Endothelial cell of umbilical vein (primary cell): ENCODE results near the gene TPH2.

ENCODE experiments used
- EZH2 ChIP-seq: IDR thresholded peaks from 2 replicates; pipeline ENCODE4 v1.6.1; 2012; ENCODE audit warnings: borderline replicate concordance, low read depth, mild to moderate bottlenecking, moderate library complexity, low read length, inconsistent platforms; ENCODE audit not compliant: severe bottlenecking
- FOS ChIP-seq: IDR thresholded peaks from 2 replicates; pipeline ENCODE4 v1.6.1; 2011; ENCODE audit warnings: mild to moderate bottlenecking, low read length, moderate library complexity, borderline replicate concordance; ENCODE audit not compliant: insufficient read depth
- GATA2 ChIP-seq: IDR thresholded peaks from 2 replicates; pipeline ENCODE4 v1.7.0; 2011; ENCODE audit warnings: low read depth, mild to moderate bottlenecking, moderate library complexity, mixed read lengths, low read length; ENCODE audit not compliant: insufficient read length, insufficient read depth
- JUN ChIP-seq: IDR thresholded peaks from 2 replicates; pipeline ENCODE4 v1.6.1; 2011; ENCODE audit warnings: borderline replicate concordance, low read depth; ENCODE audit not compliant: insufficient read length, insufficient read depth
- MYC ChIP-seq: IDR thresholded peaks from one replicate; pipeline ENCODE4 v1.6.1; 2011; ENCODE audit warnings: mild to moderate bottlenecking, low read depth, low read length
- POLR2A ChIP-seq: IDR thresholded peaks from 2 replicates; pipeline ENCODE4 v1.6.1; 2012; ENCODE audit warnings: low read depth, mild to moderate bottlenecking, control low read depth, low read length
- POLR2AphosphoS5 ChIP-seq: IDR thresholded peaks from 2 replicates; pipeline ENCODE4 v1.6.1; 2012; ENCODE audit warnings: low read depth, mild to moderate bottlenecking, control low read depth, low read length, moderate library complexity; ENCODE audit not compliant: insufficient read depth
- TF ChIP-seq, protein P1 (sequence below), 2 donors: IDR thresholded peaks; 1 replicate in 1 of 2; 2 replicates in 1 of 2; pipeline ENCODE4 v1.5.1; 2011; ENCODE audit warnings: low read length in 2 of 2, mild to moderate bottlenecking in 2 of 2, moderate library complexity in 2 of 2, control low read depth in 1 of 2, inconsistent platforms in 1 of 2, low read depth in 1 of 2; ENCODE audit not compliant: insufficient read depth in 1 of 2; ENCODE audit errors: extremely low read depth in 1 of 2
- TF ChIP-seq, protein P2 (sequence below): IDR thresholded peaks from 2 replicates; pipeline ENCODE4 v1.6.1; 2011; ENCODE audit not compliant: insufficient read depth, insufficient read length

- TF ChIP-seq, protein P1, sequence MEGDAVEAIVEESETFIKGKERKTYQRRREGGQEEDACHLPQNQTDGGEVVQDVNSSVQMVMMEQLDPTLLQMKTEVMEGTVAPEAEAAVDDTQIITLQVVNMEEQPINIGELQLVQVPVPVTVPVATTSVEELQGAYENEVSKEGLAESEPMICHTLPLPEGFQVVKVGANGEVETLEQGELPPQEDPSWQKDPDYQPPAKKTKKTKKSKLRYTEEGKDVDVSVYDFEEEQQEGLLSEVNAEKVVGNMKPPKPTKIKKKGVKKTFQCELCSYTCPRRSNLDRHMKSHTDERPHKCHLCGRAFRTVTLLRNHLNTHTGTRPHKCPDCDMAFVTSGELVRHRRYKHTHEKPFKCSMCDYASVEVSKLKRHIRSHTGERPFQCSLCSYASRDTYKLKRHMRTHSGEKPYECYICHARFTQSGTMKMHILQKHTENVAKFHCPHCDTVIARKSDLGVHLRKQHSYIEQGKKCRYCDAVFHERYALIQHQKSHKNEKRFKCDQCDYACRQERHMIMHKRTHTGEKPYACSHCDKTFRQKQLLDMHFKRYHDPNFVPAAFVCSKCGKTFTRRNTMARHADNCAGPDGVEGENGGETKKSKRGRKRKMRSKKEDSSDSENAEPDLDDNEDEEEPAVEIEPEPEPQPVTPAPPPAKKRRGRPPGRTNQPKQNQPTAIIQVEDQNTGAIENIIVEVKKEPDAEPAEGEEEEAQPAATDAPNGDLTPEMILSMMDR (IDR thresholded peaks at IDR 0.05; ENCODE audit: extremely low read depth in 1 of 2, insufficient read depth in 1 of 2, low read depth in 1 of 2, low read length in 2 of 2) = no peak
- TF ChIP-seq, protein P2, sequence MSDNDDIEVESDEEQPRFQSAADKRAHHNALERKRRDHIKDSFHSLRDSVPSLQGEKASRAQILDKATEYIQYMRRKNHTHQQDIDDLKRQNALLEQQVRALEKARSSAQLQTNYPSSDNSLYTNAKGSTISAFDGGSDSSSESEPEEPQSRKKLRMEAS = no peak
- TF ChIP-seq FOS (no peak), POLR2AphosphoS5 (no peak), POLR2A (no peak), EZH2 (no peak), GATA2 (no peak), MYC (no peak), JUN (no peak)
Measured at GRCh38 chr12:71945883-71946282, 7.2 kb downstream of the TPH2 start.
